ENCODE measurements around the gene SYT5.

Gene SYT5

GRCh38 chr19:55145232-55145631, 34.9 kb downstream of the SYT5 start:
- no peak for DNase-seq

DNA sequence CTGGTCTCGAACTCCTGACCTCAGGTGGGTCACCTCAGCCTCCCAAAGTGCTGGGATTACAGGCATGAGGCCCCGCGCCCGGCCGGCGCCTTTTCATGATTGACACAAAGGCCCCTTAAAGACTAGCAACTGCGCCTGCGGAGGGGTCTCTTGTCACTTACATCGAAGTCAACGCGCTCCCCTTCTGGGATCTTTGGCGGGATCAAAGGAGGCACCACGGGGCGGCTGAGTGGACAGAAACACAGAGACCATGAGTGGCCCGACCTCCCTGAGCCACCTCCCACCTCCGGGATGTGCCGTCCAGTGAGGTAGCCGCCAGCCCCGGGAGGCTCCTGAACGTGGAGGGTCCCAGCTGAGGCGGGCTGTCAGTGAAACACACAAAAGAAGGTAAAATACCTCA, 38.4 kb downstream of the SYT5 start:
- no peak for DNase-seq

DNA sequence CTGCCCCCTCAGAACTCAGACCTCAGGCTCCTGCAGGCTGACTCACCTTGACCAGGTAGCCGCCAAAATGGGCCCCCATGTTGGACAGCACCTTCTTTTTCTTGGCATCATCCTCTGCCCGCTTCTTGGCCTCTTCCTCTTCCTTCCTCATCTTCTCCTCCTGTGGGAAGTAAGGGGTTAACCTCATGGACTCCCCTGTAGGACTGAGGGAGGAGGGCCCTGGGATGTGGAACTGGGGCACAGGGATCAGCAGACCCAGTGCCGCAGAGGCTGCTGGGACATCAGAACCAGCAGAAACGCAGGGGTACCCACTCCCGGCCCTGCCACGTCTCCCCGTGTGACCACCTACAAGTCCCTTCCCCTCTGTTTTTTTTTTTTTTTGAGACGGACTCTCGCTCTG, 42.2 kb downstream of the SYT5 start:
- no peak for DNase-seq

DNA sequence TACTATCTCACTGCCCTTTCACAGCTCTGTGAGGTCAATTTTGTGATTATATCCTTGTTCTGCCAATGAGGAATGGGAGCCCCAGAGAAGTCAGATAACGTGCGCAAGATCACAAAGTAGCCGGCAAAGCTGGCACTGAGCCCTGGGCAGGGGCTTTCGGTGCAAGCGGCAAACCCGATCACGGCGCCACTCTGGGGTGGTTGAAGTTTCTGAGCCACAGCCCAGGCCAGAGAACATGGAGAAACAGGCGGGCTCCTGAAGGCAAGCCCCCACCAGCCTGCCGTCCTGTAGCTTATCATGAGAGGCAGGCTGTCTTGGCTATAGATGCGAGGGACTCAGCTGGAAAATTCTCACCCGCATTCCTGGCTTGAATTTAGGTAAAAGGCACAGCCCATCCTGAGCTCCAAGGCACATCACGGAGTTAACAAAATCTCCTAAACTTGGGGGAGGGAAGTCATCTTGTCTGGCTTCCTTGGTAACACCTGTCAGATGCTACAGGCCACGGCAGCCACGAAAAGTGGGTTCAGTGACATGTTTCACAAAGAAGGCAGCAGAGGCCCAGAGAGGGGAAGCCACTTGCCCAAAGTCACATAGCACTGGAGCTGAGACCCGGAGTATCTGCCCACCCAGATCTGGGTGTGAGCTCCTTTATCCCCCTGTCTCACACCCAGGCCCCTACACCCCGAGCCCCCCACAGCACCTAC, 43.5 kb downstream of the SYT5 start:
- DNase-seq: no peak

- no peak for DNase-seq
Measured at GRCh38 chr19:55134736-55135135, 45.4 kb downstream of the SYT5 start.

- no peak for DNase-seq
Measured at GRCh38 chr19:55133639-55134444, 46.2 kb downstream of the SYT5 start.

DNA sequence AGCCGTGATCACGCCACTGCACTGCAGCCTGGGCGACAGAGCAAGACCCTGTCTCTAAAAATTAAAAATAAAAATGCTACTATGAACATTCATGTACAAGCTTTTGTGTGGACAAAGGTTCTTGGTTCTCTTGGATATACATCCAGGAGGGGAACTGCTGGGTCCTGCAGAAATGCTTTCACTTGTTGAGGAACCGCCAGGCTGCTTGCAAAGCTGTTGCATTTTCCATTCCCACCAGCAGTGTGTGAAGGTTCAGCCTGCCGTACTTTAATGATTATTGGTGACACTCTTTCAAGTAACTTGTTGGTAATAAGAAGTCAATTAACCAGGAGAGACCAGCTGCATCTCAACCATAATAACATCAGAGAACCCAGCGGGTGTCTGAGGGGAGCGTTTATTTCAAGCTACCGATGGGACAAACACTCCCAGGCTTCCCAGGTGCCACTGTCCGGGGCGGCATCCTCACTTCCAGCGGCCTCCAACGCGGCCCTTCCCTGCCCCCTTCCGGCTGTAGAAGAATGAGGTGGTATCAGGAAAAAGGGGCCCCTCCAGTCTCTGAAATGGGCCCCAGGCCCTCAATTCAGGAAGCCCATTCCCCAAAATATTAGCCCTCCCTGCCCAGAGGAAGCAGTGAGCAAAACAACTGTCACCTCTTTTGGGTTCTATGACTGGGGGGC, 47.5 kb downstream of the SYT5 start:
- DNase-seq: no peak

GRCh38 chr19:55131421-55131820, 48.7 kb downstream of the SYT5 start:
- no peak for DNase-seq

All from activated effector memory CD4-positive, alpha-beta T cell treated with anti-CD3 and anti-CD28 coated beads, Interleukin-2, amount 50 U/mL, for 16 hours (primary cell).